ENCODE results near the gene ADAM12. TPM values are rescaled to one million over a fixed set of nuclear protein-coding genes. Genes with fewer than 3 reads are reported as not detected.

The ADAM12 gene
- total RNA-seq, 2 donors from 2014 or later = 0.71 to 1.2 TPM

GRCh38 chr10:126097558-126098225 is 290.6 kb downstream of the ADAM12 start:
- TF ChIP-seq CTCF (IDR thresholded peaks at IDR 0.05) = no peak
- DNase-seq (ENCODE audit: low spot score) = peak; percentile 46
- no peaks in the 10 kb centered on the region for H3K4me1 ChIP-seq
- no peaks in the 10 kb centered on the region for H3K9me3 ChIP-seq
- no peak overlapping the region for H3K27ac ChIP-seq
- no peaks in the 10 kb centered on the region for H3K36me3 ChIP-seq
- H3K4me3 ChIP-seq = no peak overlapping the region
- no peaks in the 10 kb centered on the region for H3K27me3 ChIP-seq

GRCh38 chr10:126094537-126094936 is 293.7 kb downstream of the ADAM12 start:
- no peak for TF ChIP-seq CTCF (IDR thresholded peaks at IDR 0.05)
- no peaks in the 10 kb centered on the region for H3K9me3 ChIP-seq
- no peak overlapping the region for H3K27ac ChIP-seq
- H3K4me3 ChIP-seq = no peak overlapping the region
- no peaks in the 10 kb centered on the region for H3K4me1 ChIP-seq
- H3K27me3 ChIP-seq = no peaks in the 10 kb centered on the region
- DNase-seq (ENCODE audit: low spot score) = no peak
- H3K36me3 ChIP-seq = no peaks in the 10 kb centered on the region

GRCh38 chr10:126092366-126093215 is 295.7 kb downstream of the ADAM12 start:
- Histone ChIP-seq H3K27me3 (no peaks in the 10 kb centered on the region), H3K27ac (no peak overlapping the region), H3K9me3 (no peaks in the 10 kb centered on the region), H3K36me3 (no peaks in the 10 kb centered on the region), H3K4me1 (no peaks in the 10 kb centered on the region), H3K4me3 (no peak overlapping the region)
- TF ChIP-seq CTCF (IDR thresholded peaks at IDR 0.05) = no peak
- DNase-seq (ENCODE audit: low spot score) = no peak

- no peak for TF ChIP-seq CTCF (IDR thresholded peaks at IDR 0.05)
- H3K9me3 ChIP-seq = no peaks in the 10 kb centered on the region
- no peaks in the 10 kb centered on the region for H3K27me3 ChIP-seq
- DNase-seq (ENCODE audit: low spot score) = no peak
- H3K36me3 ChIP-seq = no peaks in the 10 kb centered on the region
- no peak overlapping the region for H3K27ac ChIP-seq
- no peak overlapping the region for H3K4me3 ChIP-seq
- no peaks in the 10 kb centered on the region for H3K4me1 ChIP-seq
Measured at GRCh38 chr10:126090911-126091728, 297.2 kb downstream of the ADAM12 start.

GRCh38 chr10:126090443-126090842 is 297.8 kb downstream of the ADAM12 start:
- no peaks in the 10 kb centered on the region for H3K4me1 ChIP-seq
- DNase-seq (ENCODE audit: low spot score) = no peak
- H3K9me3 ChIP-seq = no peaks in the 10 kb centered on the region
- no peaks in the 10 kb centered on the region for H3K27me3 ChIP-seq
- TF ChIP-seq CTCF (IDR thresholded peaks at IDR 0.05) = no peak
- no peaks in the 10 kb centered on the region for H3K36me3 ChIP-seq
- H3K4me3 ChIP-seq = no peak overlapping the region
- no peak overlapping the region for H3K27ac ChIP-seq
